ENCODE results near the gene ACOX3.

ACOX3 gene

GRCh38 chr4:8319731-8320385 is 120.7 kb downstream of the ACOX3 start:
- peak; percentile 74 for DNase-seq (ENCODE audit: low spot score)

- no peak for DNase-seq (ENCODE audit: low spot score)
These were observed 121.5 kb downstream of the ACOX3 start for GRCh38 chr4:8319061-8319460.

- no peak for DNase-seq (ENCODE audit: low spot score)
These were observed 122.0 kb downstream of the ACOX3 start for GRCh38 chr4:8318509-8318908.

GRCh38 chr4:8317474-8317873 is 123.0 kb downstream of the ACOX3 start:
- no peak for DNase-seq (ENCODE audit: low spot score)

- DNase-seq (ENCODE audit: low spot score): no peak
These were observed 123.6 kb downstream of the ACOX3 start for GRCh38 chr4:8316911-8317351.
